ENCODE data around the gene DERA. TPM values are rescaled to one million over a fixed set of nuclear protein-coding genes. Genes with fewer than 3 reads are reported as not detected.
"Not testable (repeated sequence)": the region's sequence is repeated elsewhere in the genome, so short reads cannot be mapped to it uniquely, and the experiment has no call there.

Gene DERA
- total RNA-seq, 1 donor from 2014 or later, result 43.9 TPM

GRCh38 chr12:15904378-15904920, 6.7 kb upstream of the DERA start:
- DNase-seq, result no peak

DNA sequence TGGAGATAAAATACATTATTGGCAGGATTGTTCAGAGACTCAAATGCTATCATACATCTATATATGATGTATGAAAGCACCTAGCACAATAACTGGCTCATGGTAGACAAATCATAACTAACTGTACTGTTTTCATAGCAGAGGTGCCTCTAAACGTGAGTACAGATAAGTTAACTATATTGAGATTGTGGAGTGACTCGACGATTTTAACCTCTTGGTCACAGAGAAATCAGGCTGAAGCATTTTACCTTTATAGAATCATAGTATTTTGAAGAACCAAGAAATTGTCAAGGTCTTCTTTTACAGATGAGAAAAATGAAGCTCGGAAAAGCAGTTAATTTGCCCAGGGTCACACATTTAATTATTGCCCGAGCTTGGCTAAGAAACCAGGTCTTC, 666 bp upstream of the DERA start:
- no peak for DNase-seq

DNA sequence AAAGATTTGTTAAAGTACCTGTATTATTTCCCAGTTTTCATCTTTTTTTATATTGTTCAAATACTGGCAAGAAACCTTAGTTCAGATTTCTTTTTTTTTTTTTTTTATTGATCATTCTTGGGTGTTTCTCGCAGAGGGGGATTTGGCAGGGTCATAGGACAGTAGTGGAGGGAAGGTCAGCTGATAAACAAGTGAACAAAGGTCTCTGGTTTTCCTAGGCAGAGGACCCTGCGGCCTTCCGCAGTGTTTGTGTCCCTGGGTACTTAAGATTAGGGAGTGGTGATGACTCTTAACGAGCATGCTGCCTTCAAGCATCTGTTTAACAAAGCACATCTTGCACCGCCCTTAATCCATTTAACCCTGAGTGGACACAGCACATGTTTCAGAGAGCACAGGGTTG, 799 bp downstream of the DERA start:
- DNase-seq, result not testable (repeated sequence)

- DNase-seq, result not testable (repeated sequence)
Measured at GRCh38 chr12:15914131-15914530, 3.0 kb downstream of the DERA start.

DNA sequence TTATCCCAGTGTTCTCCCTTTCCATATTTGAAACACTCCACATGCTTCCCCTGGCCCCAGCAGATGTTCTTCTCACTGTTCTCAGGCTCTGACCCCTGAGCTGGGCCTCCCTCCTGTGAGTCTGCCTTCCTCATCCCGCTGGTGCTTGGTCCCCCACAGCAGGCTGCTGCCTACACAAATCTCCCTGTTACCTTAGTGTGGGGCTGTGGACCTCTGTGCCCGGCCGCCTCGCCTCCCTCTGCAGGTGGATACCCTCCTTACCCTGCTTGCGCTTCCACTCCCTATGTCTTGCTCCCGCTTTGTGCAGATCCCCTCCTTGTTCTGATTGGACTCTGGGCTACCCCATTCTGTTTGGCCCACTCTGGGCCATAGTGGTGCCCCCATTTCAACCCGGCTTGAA, 6.9 kb downstream of the DERA start:
- DNase-seq, result no peak

DNA sequence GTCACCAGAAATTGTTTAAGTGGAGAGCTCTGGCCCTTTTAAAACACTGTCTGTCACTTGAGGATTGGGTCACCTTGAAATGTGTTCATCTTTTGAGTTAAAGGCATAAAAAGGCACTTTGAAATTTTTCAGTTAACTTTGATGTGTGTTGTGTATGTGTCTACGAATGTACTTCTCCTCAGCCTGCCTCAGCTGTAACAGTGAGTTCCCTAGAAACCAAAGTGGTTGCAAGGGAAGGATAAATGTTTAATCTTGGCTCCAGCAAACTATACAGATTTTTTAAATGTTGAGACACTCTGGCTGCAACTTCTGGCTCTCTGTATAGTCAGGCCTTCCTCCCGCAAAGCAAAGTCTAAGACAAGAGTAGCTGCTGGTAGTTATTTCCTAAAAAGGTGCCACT, 8.3 kb downstream of the DERA start:
- peak; percentile 26 for DNase-seq

- DNase-seq, result no peak
Measured at GRCh38 chr12:15924956-15925355, 13.8 kb downstream of the DERA start.

- DNase-seq, result no peak
Measured at GRCh38 chr12:15928346-15928745, 17.2 kb downstream of the DERA start.

- no peak for DNase-seq
Measured at GRCh38 chr12:15928870-15929571, 17.9 kb downstream of the DERA start.

- DNase-seq, result no peak
Measured at GRCh38 chr12:15931590-15932053, 20.5 kb downstream of the DERA start.

- DNase-seq, result no peak
Measured at GRCh38 chr12:15932327-15932726, 21.2 kb downstream of the DERA start.

GRCh38 chr12:15932971-15933370, 21.8 kb downstream of the DERA start:
- DNase-seq, result no peak

- no peak for DNase-seq
Measured at GRCh38 chr12:15933751-15934150, 22.6 kb downstream of the DERA start.

DNA sequence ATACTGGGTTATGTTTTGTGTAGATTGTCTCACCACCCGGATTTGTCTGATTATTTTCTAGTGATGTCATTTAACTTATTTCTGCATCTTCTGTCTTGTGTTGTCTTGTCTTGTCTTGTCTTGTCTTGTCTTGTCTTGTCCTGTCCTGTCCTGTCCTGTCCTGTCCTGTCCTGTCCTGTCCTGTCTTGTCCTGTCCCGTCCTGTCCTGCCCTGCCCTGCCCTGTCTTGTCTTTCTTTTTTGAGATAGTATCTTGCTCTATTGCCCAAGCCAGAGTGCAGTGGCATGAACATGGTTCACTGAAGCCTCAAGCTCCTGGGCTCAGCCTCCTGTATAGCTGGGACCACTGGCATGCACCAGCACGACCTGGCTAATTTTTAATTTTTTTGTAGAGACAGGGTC, 25.6 kb downstream of the DERA start:
- no peak for DNase-seq

DNA sequence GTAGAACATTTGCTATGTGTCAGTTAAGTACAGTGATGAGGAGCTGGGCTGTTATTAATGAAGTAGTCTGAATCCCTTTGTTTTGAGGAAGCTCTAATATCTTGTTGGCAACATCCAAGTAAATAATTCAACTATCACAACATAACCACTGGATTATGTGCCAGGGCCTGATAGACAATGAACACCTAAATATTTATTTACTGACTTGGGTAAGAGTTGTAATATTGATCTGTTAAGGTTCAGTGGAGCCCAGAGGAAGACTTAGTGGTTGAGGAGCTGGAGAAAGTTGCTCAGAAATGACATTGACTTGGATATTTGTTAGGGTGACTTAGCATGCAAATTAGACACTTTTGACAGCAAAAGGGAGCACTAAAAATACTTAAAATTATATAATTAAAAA, 26.8 kb downstream of the DERA start:
- no peak for DNase-seq

- no peak for DNase-seq
Measured at GRCh38 chr12:15939111-15939510, 28.0 kb downstream of the DERA start.

- no peak for DNase-seq
Measured at GRCh38 chr12:15942475-15942874, 31.3 kb downstream of the DERA start.

DNA sequence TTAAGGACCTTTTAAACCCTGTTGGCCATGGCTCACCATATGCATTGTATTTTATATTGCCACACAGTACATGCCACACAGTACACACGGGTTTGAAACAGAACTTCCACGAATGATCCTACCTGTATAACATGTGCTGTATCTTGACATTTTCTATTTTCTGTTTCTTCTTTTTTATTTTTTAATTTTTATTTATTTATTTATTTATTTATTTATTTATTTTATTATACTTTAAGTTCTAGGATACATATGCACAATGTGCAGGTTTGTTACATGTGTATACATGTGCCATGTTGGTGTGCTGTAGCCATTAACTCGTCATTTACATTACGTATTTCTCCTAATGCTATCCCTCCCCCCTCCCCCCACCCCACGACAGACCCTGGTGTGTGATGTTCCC, 32.4 kb downstream of the DERA start:
- not testable (repeated sequence) for DNase-seq

DNA sequence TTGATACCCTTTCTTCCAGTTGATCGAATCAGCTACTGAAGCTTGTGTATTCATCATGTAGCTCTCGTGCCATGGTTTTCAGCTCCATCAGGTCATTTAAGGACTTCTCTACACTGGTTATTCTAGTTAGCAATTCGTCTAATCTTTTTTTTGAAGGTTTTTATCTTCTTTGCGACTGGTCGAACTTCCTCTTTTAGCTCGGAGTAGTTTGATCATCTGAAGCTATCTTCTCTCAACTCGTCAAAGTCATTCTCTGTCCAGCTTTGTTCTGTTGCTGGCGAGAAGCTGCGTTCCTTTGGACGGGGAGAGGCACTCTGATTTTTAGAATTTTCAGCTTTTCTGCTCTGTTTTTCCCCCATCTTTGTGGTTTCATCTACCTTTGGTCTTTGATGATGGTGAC, 37.3 kb downstream of the DERA start:
- DNase-seq, result not testable (repeated sequence)

DNA sequence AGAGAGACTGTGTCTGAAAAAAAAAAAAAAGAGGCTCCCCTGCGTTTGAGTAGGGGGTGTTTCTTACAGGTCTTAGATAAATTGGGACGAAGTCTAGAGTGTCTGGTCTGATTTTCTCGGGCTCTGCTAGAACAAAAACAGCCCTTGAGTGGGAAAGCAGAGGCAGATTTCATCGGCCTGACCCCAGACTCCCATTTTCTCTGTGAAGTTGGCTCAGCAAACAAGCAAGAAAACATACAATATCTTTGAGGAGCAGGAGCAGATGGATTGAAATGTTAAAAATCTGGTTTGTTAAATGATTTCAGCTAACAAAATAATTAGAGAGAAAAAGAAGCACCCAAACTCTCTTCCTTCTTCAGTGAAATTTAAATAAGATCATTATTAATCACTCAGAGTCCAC, 44.1 kb downstream of the DERA start:
- DNase-seq, result no peak

- DNase-seq, result no peak
Measured at GRCh38 chr12:15956010-15956409, 44.9 kb downstream of the DERA start.

DNA sequence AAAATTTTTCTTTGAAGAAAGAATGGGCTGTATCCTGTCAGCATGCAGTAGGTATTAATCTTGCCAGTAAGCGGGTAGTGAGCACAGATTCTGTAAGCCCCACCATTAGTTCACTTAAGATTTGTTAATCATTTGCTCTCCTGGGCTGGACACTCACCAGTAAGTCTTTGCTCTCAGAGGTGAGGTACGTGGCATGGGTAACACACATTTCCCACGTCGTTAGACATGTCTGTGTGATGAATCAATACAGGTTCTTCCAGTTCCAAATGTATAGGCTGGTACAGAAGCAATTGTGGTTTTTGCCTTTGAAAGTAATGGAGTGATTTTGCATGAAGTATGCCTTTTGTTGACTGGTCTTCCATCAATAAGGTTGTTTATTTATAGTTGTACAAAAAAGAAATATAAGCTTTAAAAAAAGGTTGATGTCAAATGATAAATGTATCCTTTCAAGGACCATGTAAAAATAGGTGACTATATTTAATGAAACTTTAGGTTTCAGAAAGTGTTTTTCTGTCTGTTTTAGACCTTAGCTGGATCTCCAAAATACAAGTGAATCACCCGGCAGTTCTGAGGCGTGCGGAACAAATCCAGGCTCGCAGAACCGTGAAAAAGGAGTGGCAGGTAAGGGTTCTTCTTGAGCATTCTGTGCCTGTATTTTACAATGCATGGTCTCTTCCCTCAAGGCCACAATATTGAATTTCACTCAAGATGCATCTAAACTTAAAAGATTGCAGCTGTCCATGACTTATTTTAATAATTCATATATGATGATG, 45.5 kb downstream of the DERA start:
- no peak for DNase-seq

DNA sequence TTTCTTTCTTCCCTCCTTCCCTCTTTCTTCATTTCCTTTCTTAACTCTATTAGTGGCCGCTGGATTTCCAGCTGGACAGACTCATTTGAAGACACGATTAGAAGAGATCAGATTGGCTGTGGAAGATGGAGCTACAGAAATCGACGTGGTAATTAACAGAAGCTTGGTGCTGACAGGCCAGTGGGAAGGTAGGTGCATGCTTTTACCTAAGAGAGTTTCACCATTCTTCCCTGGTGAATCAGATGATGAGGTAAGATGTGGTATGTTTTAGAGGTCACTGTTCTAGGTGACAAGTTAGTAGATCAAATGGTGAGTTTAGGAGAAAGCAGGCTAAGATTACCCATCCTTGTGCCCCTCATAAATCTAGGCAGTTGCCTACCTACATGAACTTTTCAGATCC, 51.6 kb downstream of the DERA start:
- no peak for DNase-seq

- no peak for DNase-seq
Measured at GRCh38 chr12:15963271-15963670, 52.1 kb downstream of the DERA start.

All from tongue (tissue), 2 donors.